Choroid plexus epithelial cell (primary cell): ENCODE data around the gene XXYLT1.

ENCODE experiments used
- DNase-seq: peaks from one replicate; pipeline ENCODE4 v3.0.0-alpha.2; 2010; ENCODE audit warnings: low read depth
- H3K4me3 ChIP-seq: 2 replicates; pipeline ENCODE4 v1.5.1; 2011; ENCODE audit warnings: low read depth, mild to moderate bottlenecking, control low read depth, low read length, moderate library complexity
- TF ChIP-seq, protein P1 (sequence below): conservative IDR thresholded peaks from 2 replicates; pipeline ENCODE4 v1.5.1; 2011; ENCODE audit warnings: low read depth, mild to moderate bottlenecking, control low read depth, inconsistent platforms, low read length, moderate library complexity

Gene XXYLT1

DNA sequence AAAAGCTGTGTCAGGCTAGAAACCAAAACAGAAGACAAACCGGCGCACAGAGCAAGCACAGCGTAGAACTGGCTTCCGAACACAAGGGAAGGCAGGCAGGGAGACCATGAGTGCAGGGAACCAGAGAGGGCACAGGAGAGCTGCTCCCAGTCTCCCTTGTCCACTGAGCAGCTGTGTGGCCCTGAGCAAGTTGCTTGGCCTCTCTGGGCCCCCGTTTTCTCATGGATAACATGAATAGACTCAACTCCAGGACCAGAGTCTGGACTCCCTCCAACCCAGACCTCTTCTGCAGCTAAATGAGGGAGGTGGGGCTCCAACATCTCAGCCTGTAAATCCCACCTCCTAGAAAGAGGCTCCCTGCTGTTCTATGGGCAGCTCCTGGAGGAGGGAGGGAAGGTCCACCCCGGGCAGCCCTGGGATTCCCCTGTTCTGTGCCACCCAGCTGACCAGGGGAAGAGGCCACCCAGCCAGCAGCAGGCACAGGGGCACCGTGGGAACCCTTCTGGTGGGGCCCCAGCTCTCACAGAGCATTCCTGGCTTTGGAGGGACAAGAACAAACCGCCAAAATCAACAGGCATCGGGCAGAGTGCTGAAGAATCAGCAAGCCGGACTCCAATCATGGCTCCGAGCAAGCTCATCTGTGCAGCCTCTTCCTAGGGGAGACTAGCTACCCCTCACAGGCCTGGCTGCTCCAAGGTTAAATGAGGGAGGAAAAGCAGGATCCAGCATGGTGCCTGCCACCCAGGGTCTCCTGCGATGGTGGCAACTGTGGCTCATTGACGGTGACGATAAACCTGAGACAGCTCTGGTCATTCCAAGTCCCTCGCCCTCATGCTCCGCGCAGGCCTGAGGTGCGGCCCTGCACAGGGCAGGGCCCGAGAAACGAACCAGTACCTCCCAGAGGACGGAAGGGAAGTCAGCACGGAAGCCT is 15.1 kb downstream of the XXYLT1 start:
- DNase-seq: peak; percentile 34
- no peak overlapping the region for H3K4me3 ChIP-seq
- TF ChIP-seq, protein P1, sequence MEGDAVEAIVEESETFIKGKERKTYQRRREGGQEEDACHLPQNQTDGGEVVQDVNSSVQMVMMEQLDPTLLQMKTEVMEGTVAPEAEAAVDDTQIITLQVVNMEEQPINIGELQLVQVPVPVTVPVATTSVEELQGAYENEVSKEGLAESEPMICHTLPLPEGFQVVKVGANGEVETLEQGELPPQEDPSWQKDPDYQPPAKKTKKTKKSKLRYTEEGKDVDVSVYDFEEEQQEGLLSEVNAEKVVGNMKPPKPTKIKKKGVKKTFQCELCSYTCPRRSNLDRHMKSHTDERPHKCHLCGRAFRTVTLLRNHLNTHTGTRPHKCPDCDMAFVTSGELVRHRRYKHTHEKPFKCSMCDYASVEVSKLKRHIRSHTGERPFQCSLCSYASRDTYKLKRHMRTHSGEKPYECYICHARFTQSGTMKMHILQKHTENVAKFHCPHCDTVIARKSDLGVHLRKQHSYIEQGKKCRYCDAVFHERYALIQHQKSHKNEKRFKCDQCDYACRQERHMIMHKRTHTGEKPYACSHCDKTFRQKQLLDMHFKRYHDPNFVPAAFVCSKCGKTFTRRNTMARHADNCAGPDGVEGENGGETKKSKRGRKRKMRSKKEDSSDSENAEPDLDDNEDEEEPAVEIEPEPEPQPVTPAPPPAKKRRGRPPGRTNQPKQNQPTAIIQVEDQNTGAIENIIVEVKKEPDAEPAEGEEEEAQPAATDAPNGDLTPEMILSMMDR: no peak

DNA sequence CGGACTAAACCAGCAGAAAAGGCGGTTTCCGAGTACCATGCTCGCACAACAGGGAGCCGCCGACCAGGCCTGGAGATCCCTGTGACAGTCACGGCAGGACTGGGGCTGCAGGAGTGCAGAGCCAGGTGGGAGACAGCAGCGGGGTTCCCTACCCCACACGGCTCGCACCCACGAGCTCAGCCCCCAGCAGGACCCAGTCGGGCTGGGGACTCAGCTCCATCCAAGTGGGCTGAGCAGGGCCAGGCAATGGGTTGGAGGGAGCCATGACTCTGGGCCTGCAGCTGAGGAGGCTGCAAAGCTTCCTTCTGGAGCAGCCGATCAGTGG is 15.8 kb downstream of the XXYLT1 start:
- no peak for DNase-seq
- H3K4me3 ChIP-seq: no peak overlapping the region
- TF ChIP-seq, protein P1: no peak

DNA sequence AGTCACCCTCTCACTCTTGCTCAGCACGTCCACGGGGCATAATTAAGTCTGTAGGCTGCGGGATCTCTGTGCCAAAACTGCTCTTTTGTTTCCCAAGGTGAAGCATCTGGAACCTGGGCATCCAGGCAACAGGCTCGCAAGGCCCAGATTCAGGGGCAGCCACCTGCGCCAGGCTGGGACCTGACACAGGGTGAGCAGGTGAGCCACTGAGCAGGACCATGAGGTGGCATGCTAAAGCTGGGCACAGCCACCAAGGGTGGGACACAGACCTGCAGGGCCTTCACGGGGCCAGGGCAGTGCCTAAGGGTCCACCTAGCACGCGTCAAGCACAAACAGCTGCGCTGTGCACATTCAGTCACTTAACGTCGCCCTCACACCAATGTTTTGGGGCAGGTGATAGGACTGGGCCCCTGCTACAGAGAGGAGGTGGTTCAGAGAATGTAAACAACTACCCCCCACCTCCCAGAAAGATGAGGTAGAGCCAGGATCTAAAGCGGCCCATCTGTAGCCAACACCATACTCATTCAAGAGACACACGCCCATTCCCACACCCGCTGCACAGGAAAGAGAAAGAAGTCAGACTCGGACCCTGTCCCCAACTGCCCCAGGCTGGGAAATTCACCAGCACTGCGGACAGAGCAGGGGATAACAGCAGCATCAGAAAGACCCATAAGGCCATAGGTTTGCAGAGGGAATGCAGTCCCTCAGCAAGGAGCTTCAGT is 16.3 kb downstream of the XXYLT1 start:
- DNase-seq: no peak
- no peak overlapping the region for H3K4me3 ChIP-seq
- TF ChIP-seq, protein P1: no peak

DNA sequence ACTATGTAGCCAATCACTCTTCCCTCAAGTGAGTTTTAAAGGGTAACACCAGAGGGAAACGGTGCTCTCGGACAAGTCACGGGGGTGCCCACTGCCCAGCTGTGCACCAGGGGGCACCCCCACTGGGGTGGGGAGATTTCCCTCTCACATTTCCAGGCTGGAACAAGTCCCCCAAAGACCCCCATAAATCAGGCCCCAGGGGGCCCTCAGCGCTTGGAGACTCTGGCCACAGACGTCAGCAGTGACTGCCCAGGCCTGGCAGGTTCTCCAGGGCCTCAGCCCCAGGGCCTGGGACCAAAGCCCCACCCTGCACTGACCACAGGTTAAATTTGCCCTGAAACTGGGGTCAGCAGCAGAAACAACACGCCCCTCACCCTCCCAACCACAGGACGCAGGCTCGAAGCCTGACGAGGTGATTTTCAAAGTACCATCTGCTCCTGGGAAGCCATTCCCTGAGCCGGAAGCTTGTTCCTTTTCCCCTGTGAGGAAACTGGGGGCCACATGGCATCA is 17.0 kb downstream of the XXYLT1 start:
- TF ChIP-seq, protein P1: no peak
- DNase-seq: no peak
- H3K4me3 ChIP-seq: no peak overlapping the region

DNA sequence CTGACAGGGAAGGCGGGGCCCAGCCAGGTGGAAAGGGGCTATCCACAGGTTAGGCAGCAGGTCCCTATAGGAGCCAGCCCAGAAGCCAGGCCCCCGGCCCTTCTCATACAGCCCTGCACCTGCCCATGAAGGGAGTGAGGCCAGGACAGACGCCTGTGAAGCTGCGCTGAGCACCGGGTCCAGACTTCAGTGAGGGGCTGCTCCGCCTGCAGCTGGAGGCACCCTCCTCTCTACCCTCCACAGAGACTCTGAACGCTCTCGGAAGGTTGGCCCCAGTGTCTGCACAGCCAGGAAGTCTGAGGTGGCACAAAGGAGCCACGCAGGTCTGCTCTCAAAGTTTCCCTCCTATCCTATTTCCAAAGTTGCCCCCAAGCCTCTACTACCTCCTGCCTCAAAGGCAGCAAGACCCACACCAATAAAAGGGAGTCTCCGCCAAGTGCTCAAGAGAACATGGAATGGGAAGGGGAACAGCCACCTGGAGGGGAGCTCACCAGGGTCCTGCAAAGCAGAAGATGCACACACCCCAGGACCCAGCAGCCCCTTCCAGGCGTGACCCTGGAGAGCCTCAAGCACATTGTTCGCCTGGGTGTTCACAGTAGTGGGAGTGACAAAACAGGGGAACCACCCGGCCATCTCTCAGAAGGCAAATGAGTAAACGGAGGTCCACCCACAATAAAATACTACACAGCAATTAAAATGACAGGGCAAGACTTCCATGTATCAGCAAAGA is 19.5 kb downstream of the XXYLT1 start:
- DNase-seq: no peak
- TF ChIP-seq, protein P1: no peak
- H3K4me3 ChIP-seq: no peak overlapping the region

DNA sequence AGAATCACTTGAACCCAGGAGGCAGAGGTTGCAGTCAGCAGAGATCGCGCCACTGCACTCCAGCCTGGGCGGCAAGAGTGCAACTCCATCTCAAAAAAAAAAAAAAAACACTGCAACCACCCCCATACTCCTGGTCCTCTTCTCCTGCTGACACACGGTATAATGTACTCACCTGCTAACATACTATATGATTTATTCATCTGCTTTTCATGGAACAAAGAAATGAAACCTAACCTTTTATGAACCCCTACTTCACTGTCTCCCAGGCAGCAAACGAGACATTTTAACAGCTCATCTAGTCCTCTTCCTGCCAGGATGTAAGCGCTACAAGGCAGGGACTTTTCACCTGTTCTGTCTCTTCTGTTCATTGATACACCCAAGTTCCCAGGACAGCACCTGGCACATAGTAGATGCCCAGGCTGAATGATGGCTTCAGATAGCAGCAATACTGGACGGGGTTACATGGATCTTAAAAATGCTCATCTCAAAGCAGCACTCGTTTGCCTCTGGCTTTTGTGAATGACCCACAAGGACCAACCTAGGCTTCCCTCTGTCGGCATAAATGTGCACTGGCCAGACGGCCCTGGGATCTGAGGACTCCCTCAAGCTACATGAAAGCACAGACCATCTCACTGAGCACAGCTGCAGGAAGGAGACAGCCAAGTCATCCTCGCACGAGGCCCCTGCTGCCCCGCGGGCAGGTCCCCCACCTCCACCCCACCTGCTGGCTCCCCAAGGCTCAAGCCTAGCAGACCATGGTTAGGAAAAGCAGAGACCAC is 20.3 kb downstream of the XXYLT1 start:
- no peak overlapping the region for H3K4me3 ChIP-seq
- DNase-seq: peak; percentile 86
- TF ChIP-seq, protein P1: peak; percentile 84
